AG09309 (cell line): ENCODE results near the gene LRP1.

ENCODE experiments used
- DNase-seq: peaks from one replicate; pipeline ENCODE4 v3.0.0-alpha.2; 2010; ENCODE audit warnings: low read depth
- H3K4me3 ChIP-seq: 2 replicates; pipeline ENCODE4 v1.5.1; 2011; ENCODE audit warnings: mild to moderate bottlenecking, low read depth, low read length, moderate library complexity; ENCODE audit not compliant: control insufficient read depth
- CTCF ChIP-seq: IDR thresholded peaks from 2 replicates; pipeline ENCODE4 v1.5.1; 2011; ENCODE audit warnings: mild to moderate bottlenecking, low read depth, low read length, inconsistent platforms; ENCODE audit not compliant: insufficient read depth, control insufficient read depth; ENCODE audit errors: missing control alignments

Gene LRP1

DNA sequence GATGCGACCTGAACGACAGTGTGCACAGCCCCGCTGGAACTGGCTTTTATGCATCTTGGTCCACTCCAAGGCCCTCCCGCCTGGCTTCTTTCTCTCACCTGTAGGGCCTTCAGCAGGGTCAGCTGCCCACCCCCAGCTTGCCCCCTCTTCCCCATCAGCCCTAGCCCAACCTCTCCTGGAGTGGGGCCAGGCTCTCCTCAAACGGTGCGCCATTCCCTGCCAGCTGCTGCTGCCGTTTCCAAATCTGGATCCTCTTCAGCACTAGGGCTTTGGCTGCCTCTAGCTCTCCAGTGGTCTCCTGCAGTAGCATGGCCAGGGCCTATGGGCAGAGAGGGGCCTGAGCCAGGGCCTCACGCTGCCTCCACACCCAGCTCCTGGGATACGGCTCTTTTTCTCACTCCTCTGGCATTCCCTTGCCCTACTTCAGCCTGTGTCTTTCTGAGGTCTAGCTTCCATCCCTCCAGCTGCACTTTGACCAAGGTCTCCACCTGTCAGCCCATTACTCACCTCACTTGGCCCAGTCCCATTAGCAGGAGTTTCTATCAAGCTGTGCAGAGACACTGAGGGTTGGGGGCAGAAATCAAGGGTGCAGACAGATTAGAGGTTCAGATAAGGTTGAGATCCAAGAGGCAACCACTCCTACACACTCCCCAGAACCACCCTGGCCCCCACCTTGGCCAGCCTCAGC lies 22.1 kb upstream of the LRP1 start:
- no peak overlapping the region for H3K4me3 ChIP-seq
- no peak for TF ChIP-seq CTCF
- no peak for DNase-seq

GRCh38 chr12:57107456-57108155 lies 20.7 kb upstream of the LRP1 start:
- TF ChIP-seq CTCF = no peak
- no peak for DNase-seq
- no peak overlapping the region for H3K4me3 ChIP-seq

DNA sequence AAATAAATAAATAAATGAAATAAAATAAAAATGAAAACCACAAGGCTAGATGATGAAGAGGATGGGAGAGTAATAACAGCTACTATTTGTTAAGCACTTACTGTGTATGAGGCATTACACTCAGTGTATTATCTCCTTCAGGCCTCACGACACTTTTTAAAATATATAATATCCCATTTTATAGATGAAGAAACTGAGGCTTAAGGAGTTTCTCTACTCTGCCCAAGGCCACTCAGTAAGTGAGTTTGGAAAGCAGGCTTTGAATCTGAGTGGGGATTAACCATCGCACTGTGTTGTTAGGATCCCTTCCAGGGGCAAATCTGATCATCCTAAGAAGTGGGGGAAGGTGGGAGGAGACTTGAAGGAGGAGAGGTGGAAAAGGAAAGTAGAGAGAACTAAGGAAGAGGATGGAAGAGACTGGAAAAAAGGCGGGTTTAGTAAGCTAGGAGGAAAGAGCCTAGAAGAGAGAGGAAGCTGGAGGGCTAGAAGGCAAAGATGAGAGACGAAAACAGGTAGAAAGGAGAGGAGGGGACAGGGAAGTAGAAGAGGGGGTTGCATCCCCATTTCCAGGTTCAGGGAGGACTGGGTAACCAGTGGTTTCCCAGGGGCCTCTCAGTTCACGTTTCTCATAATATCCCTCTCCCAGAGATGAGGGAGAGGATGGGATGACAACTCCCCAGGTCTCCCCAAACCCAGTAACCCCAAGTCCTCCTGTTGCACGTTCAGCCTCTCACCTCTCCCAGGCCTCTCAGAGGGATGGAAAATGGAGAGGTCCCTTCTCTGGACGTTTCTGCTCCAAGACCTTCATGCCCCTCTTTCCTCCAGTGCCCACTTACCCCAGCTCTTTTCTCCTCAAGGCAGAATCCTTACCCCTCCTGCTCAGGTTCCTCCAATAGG lies 18.8 kb upstream of the LRP1 start:
- peak overlapping the region; percentile 86 for H3K4me3 ChIP-seq
- no peak for DNase-seq
- TF ChIP-seq CTCF = no peak

- no peak for DNase-seq
- no peak for TF ChIP-seq CTCF
- H3K4me3 ChIP-seq = peak overlapping the region; percentile 86
Measured at GRCh38 chr12:57110104-57111030, 17.9 kb upstream of the LRP1 start.

DNA sequence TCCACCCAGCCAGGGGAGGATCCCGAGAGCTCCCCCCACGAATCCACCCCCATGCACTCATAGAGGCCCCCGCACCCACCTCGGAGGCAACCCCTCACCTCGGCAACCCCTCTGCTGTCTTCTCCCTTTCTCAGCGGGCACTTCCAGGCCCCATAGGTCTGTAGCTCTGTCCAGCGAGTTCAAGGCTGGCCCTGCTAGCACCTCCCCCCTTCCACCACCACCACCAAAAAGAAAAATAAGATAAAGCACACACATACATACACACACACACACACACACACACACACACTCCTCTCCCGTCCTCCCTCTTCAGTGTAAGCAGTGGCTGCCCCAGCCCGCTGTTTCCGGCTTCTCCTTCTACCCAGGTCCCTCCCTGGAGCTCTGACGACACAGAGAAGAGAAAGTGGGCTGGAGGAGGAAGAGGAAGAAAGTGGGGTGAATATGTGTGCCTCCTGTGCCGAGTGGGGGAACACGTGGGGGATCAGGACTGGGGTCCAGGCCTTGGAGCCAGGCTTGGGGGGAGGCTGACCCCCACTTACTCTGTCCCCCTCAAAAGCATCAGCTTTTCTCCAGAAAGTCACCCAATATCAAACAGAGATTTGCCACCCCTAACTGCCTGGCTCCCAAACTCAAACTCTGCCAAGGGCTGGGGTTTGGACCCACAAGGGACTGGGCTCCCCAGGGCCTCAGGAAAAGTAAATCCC lies 17.1 kb upstream of the LRP1 start, which contains the start of gene STAT6:
STAT6 (minus strand) TSS at position 332 of the 704 bp plus-strand sequence. CDS start 3,084 bp downstream, outside the sequence.
- no peak for TF ChIP-seq CTCF
- peak; percentile 67 for DNase-seq
- H3K4me3 ChIP-seq = peak within 1 kb of the TSS; percentile 86
